Activated CD4-positive, alpha-beta T cell treated with anti-CD3 and anti-CD28 coated beads, Interleukin-10, Interleukin-2, amounts not matched to agents 100 ng/mL and 50 ng/mL, durations not matched to agents 16 hours and 8 hours (primary cell): Measurements from ENCODE around the gene ILKAP.
"Not testable (repeated sequence)": the region's sequence is repeated elsewhere in the genome, so short reads cannot be mapped to it uniquely, and the experiment has no call there.

Experiments
- DNase-seq: peaks from one replicate; pipeline ENCODE4 v3.0.0-alpha.2; 2020

The ILKAP gene

GRCh38 chr2:238187618-238188548 lies 15.6 kb downstream of the ILKAP start:
- DNase-seq: no peak

- no peak for DNase-seq
Observed at GRCh38 chr2:238183821-238184220, 19.7 kb downstream of the ILKAP start.

GRCh38 chr2:238182362-238182761 lies 21.1 kb downstream of the ILKAP start:
- no peak for DNase-seq

- no peak for DNase-seq
Observed at GRCh38 chr2:238180554-238180953, 22.9 kb downstream of the ILKAP start.

- no peak for DNase-seq
Observed at GRCh38 chr2:238176613-238177012, 26.9 kb downstream of the ILKAP start.

- no peak for DNase-seq
Observed at GRCh38 chr2:238174701-238175100, 28.8 kb downstream of the ILKAP start.

- DNase-seq: no peak
Observed at GRCh38 chr2:238174291-238174690, 29.2 kb downstream of the ILKAP start.

GRCh38 chr2:238173692-238174091 lies 29.8 kb downstream of the ILKAP start:
- DNase-seq: no peak

GRCh38 chr2:238172439-238172838 lies 31.1 kb downstream of the ILKAP start:
- DNase-seq: no peak

- DNase-seq: no peak
Observed at GRCh38 chr2:238171575-238172187, 31.8 kb downstream of the ILKAP start.

- not testable (repeated sequence) for DNase-seq
Observed at GRCh38 chr2:238171072-238171431, 32.4 kb downstream of the ILKAP start.

- no peak for DNase-seq
Observed at GRCh38 chr2:238170386-238171071, 33.0 kb downstream of the ILKAP start.

- no peak for DNase-seq
Observed at GRCh38 chr2:238169708-238170251, 33.7 kb downstream of the ILKAP start.

GRCh38 chr2:238169048-238169707 lies 34.3 kb downstream of the ILKAP start:
- DNase-seq: no peak

- no peak for DNase-seq
Observed at GRCh38 chr2:238168196-238169047, 35.1 kb downstream of the ILKAP start.

- DNase-seq: no peak
Observed at GRCh38 chr2:238167761-238168160, 35.7 kb downstream of the ILKAP start.

- no peak for DNase-seq
Observed at GRCh38 chr2:238167344-238167715, 36.2 kb downstream of the ILKAP start.

- DNase-seq: no peak
Observed at GRCh38 chr2:238166391-238167343, 36.8 kb downstream of the ILKAP start.

GRCh38 chr2:238165288-238165921 lies 38.1 kb downstream of the ILKAP start:
- DNase-seq: no peak

GRCh38 chr2:238164906-238165287 lies 38.6 kb downstream of the ILKAP start:
- no peak for DNase-seq
